Measurements from ENCODE around the gene APOH. TPM values are rescaled to one million over a fixed set of nuclear protein-coding genes. Genes with fewer than 3 reads are reported as not detected.

Gene APOH
- total RNA-seq, 2 donors from 2014 or later, result not detected

- Mint-ChIP-seq H3K36me3 (no peaks in the 10 kb centered on the region), H3K27ac (no peak overlapping the region), H3K9me3 (peaks cover 0 to 3% of the 10 kb centered on the region in 2 donors)
- no peak for DNase-seq (ENCODE audit: low spot score in 2 of 2)
- ATAC-seq, result no peak
These were observed 13.7 kb downstream of the APOH start for GRCh38 chr17:66215529-66215911.

- Mint-ChIP-seq H3K27ac (no peak overlapping the region), H3K36me3 (no peaks in the 10 kb centered on the region), H3K9me3 (peaks cover 0 to 3% of the 10 kb centered on the region in 2 donors)
- ATAC-seq (no peak), DNase-seq (ENCODE audit: low spot score in 2 of 2) (no peak)
These were observed 14.2 kb downstream of the APOH start for GRCh38 chr17:66214884-66215528.

GRCh38 chr17:66211047-66211810, 18.0 kb downstream of the APOH start:
- ATAC-seq (no peak), DNase-seq (ENCODE audit: low spot score in 2 of 2) (no peak)
- Mint-ChIP-seq H3K27ac (no peak overlapping the region), H3K9me3 (peaks cover 3 to 12% of the 10 kb centered on the region in 2 donors), H3K36me3 (peaks cover 0 to 4% of the 10 kb centered on the region in 2 donors)

GRCh38 chr17:66210208-66210574, 19.0 kb downstream of the APOH start:
- no peak overlapping the region for H3K27ac Mint-ChIP-seq
- DNase-seq (ENCODE audit: low spot score in 2 of 2) (no peak), ATAC-seq (no peak)
- peaks cover 0 to 4% of the 10 kb centered on the region in 2 donors for H3K36me3 Mint-ChIP-seq
- peaks cover 3 to 12% of the 10 kb centered on the region in 2 donors for H3K9me3 Mint-ChIP-seq

GRCh38 chr17:66207936-66208335, 21.3 kb downstream of the APOH start:
- no peak for ATAC-seq
- Mint-ChIP-seq H3K27ac (no peak overlapping the region), H3K36me3 (peaks cover 0 to 4% of the 10 kb centered on the region in 2 donors), H3K9me3 (peaks cover 3 to 17% of the 10 kb centered on the region in 2 donors)
- no peak for DNase-seq (ENCODE audit: low spot score in 2 of 2)

GRCh38 chr17:66203274-66204015, 25.8 kb downstream of the APOH start:
- DNase-seq (ENCODE audit: low spot score in 2 of 2) (no peak), ATAC-seq (no peak)
- H3K27ac Mint-ChIP-seq, result no peak overlapping the region

GRCh38 chr17:66200685-66201092, 28.5 kb downstream of the APOH start:
- ATAC-seq (peak; percentile 46 to 54), DNase-seq (ENCODE audit: low spot score in 2 of 2) (peak in 1 of 2 donors; percentile 51)
- no peaks in the 10 kb centered on the region for H3K36me3 Mint-ChIP-seq
- H3K9me3 Mint-ChIP-seq, result peaks cover 0 to 5% of the 10 kb centered on the region in 2 donors
- H3K27ac Mint-ChIP-seq, result no peak overlapping the region

More at GRCh38 chr17:66203274-66204015, 25.8 kb downstream of the APOH start:
- H3K9me3 Mint-ChIP-seq, result peaks cover 3 to 17% of the 10 kb centered on the region in 2 donors
- H3K36me3 Mint-ChIP-seq, result peaks cover 0 to 4% of the 10 kb centered on the region in 2 donors

- ATAC-seq (no peak), DNase-seq (ENCODE audit: low spot score in 2 of 2) (no peak)
These were observed 31.0 kb downstream of the APOH start for GRCh38 chr17:66198242-66198641.

GRCh38 chr17:66192378-66192687, 36.9 kb downstream of the APOH start:
- no peaks in the 10 kb centered on the region for H3K36me3 Mint-ChIP-seq
- DNase-seq (ENCODE audit: low spot score in 2 of 2) (no peak), ATAC-seq (no peak)
- H3K9me3 Mint-ChIP-seq, result no peaks in the 10 kb centered on the region
- H3K27ac Mint-ChIP-seq, result peak overlapping the region; percentile 49 to 83

More at GRCh38 chr17:66198242-66198641, 31.0 kb downstream of the APOH start:
- no peaks in the 10 kb centered on the region for H3K36me3 Mint-ChIP-seq
- H3K9me3 Mint-ChIP-seq, result no peaks in the 10 kb centered on the region
- no peak overlapping the region for H3K27ac Mint-ChIP-seq

GRCh38 chr17:66191593-66192377, 37.4 kb downstream of the APOH start, which contains the start of gene CEP112:
TSS of gene CEP112 (minus strand) at chr17:66192133.
- Mint-ChIP-seq H3K27ac (peak within 1 kb of the TSS; percentile 49 to 83), H3K36me3 (no peaks in the 10 kb centered on the region), H3K9me3 (no peaks in the 10 kb centered on the region)
- peak; percentile 82 to 89 for ATAC-seq
- DNase-seq (ENCODE audit: low spot score in 2 of 2), result peak; percentile 79

GRCh38 chr17:66190738-66191592, 38.2 kb downstream of the APOH start:
- ATAC-seq (no peak), DNase-seq (ENCODE audit: low spot score in 2 of 2) (no peak)
- Mint-ChIP-seq H3K9me3 (no peaks in the 10 kb centered on the region), H3K36me3 (no peaks in the 10 kb centered on the region), H3K27ac (peak overlapping the region; percentile 41 to 78)

- no peak for ATAC-seq
- Mint-ChIP-seq H3K36me3 (no peaks in the 10 kb centered on the region), H3K27ac (no peak overlapping the region), H3K9me3 (no peaks in the 10 kb centered on the region)
- DNase-seq (ENCODE audit: low spot score in 2 of 2), result no peak
These were observed 41.5 kb downstream of the APOH start for GRCh38 chr17:66187718-66188117.

- DNase-seq (ENCODE audit: low spot score in 2 of 2), result no peak
- Mint-ChIP-seq H3K36me3 (no peaks in the 10 kb centered on the region), H3K9me3 (no peaks in the 10 kb centered on the region), H3K27ac (no peak overlapping the region)
- no peak for ATAC-seq
These were observed 43.4 kb downstream of the APOH start for GRCh38 chr17:66185862-66186261.

GRCh38 chr17:66184392-66184791, 44.8 kb downstream of the APOH start:
- ATAC-seq (no peak), DNase-seq (ENCODE audit: low spot score in 2 of 2) (no peak)
- Mint-ChIP-seq H3K9me3 (no peaks in the 10 kb centered on the region), H3K36me3 (no peaks in the 10 kb centered on the region), H3K27ac (no peak overlapping the region)

GRCh38 chr17:66183529-66183928, 45.7 kb downstream of the APOH start:
- DNase-seq (ENCODE audit: low spot score in 2 of 2) (no peak), ATAC-seq (no peak)
- Mint-ChIP-seq H3K27ac (no peak overlapping the region), H3K9me3 (no peaks in the 10 kb centered on the region), H3K36me3 (no peaks in the 10 kb centered on the region)

GRCh38 chr17:66178642-66179041, 50.6 kb downstream of the APOH start:
- Mint-ChIP-seq H3K27ac (no peak overlapping the region), H3K9me3 (no peaks in the 10 kb centered on the region), H3K36me3 (no peaks in the 10 kb centered on the region)
- no peak for DNase-seq (ENCODE audit: low spot score in 2 of 2)
- no peak for ATAC-seq
